Liver (tissue), 9 donors: ENCODE data around the gene SPATC1L. TPM values are rescaled to one million over a fixed set of nuclear protein-coding genes. Genes with fewer than 3 reads are reported as not detected.

ENCODE experiments used
- DNase-seq: peaks from one replicate; pipeline ENCODE4 v3.0.0-alpha.2; 2017; ENCODE audit warnings: low spot score
- H3K27ac ChIP-seq, 2 donors: one replicate each; pipeline ENCODE4 v1.7.0; 2013; ENCODE audit warnings: inconsistent platforms in 2 of 2, low read length in 2 of 2, control low read depth in 1 of 2, low read depth in 1 of 2, mild to moderate bottlenecking in 1 of 2
- H3K27me3 ChIP-seq, 4 donors: one replicate each; pipeline versions ENCODE4 v1.6.1 to v1.7.0; 2013; ENCODE audit warnings: low read length in 3 of 4, inconsistent platforms in 1 of 4, mild to moderate bottlenecking in 1 of 4, moderate library complexity in 1 of 4; ENCODE audit not compliant: control insufficient read depth in 4 of 4, insufficient read depth in 4 of 4
- H3K36me3 ChIP-seq, 4 donors: one replicate each; pipeline versions ENCODE4 v1.6.1 to v1.7.0; 2013; ENCODE audit warnings: low read length in 3 of 4, mild to moderate bottlenecking in 3 of 4, low read depth in 1 of 4, moderate library complexity in 1 of 4; ENCODE audit not compliant: control insufficient read depth in 4 of 4, insufficient read depth in 3 of 4
- H3K4me1 ChIP-seq, 4 donors: one replicate each; pipeline versions ENCODE4 v1.6.1 to v1.7.0; 2013; ENCODE audit warnings: low read length in 3 of 4, mild to moderate bottlenecking in 3 of 4, moderate library complexity in 1 of 4; ENCODE audit not compliant: control insufficient read depth in 4 of 4, insufficient read depth in 4 of 4
- H3K4me3 ChIP-seq, 3 donors: one replicate each; pipeline versions ENCODE4 v1.6.1 to v1.7.0; 2013; ENCODE audit warnings: low read length in 3 of 3, control low read depth in 1 of 3, low read depth in 1 of 3, mild to moderate bottlenecking in 1 of 3
- H3K9ac ChIP-seq, 2 donors: one replicate each; pipeline ENCODE4 v1.7.0; 2013; ENCODE audit warnings: low read length in 2 of 2, mild to moderate bottlenecking in 2 of 2, moderate library complexity in 2 of 2, control low read depth in 1 of 2, low read depth in 1 of 2
- H3K9me3 ChIP-seq, 4 donors: one replicate each; pipeline versions ENCODE4 v1.6.1 to v1.7.0; 2013; ENCODE audit warnings: low read length in 3 of 4; ENCODE audit not compliant: control insufficient read depth in 4 of 4
- GABPA ChIP-seq, 2 donors: IDR thresholded peaks in 1 of 2; conservative IDR thresholded peaks in 1 of 2; 2 replicates each; pipeline ENCODE4 v1.6.1; 2016; ENCODE audit warnings: antibody characterized with exemption in 2 of 2, mild to moderate bottlenecking in 1 of 2, moderate library complexity in 1 of 2
- HNF4G ChIP-seq: IDR thresholded peaks from 2 replicates; pipeline ENCODE4 v1.6.1; 2016; ENCODE audit warnings: antibody characterized with exemption
- RXRA ChIP-seq, 2 donors: IDR thresholded peaks; 2 replicates each; pipeline ENCODE4 v1.6.1; 2017 to 2018; ENCODE audit warnings: antibody characterized with exemption in 2 of 2, mild to moderate bottlenecking in 1 of 2
- TAF1 ChIP-seq: conservative IDR thresholded peaks from 2 replicates; pipeline ENCODE4 v1.6.1; 2016; ENCODE audit warnings: antibody characterized with exemption, mild to moderate bottlenecking
- YY1 ChIP-seq: IDR thresholded peaks from 2 replicates; pipeline ENCODE4 v1.6.1; 2016; ENCODE audit warnings: antibody characterized with exemption, mild to moderate bottlenecking
- WGBS: extraction: QIAGEN DNeasy Blood & Tissue Kit; methylation state at CpG from one replicate; pipeline ENCODE4 v1.1.7; 2013; 5-methylcytosine and 5-hydroxymethylcytosine counted together
- polyA plus RNA-seq, 2 donors: library from polyadenylated mRNA; stranded (reverse) in 1 of 2; unstranded in 1 of 2; fragments of 200-250 nt in 1 of 2; fragments of >200 nt in 1 of 2; fragmentation: Nextera tagmentation in 1 of 2; extraction: Ambion mirVana in 1 of 2; gene quantifications; one replicate each; pipeline versions ENCODE4 v1.2.1 to v1.2.3, GENCODE V29; 2013 to 2015
- total RNA-seq, 2 donors: library from RNA; depleted of rRNA; stranded (reverse); fragments of >200 nt; gene quantifications; one replicate each; pipeline ENCODE4 v1.2.3, GENCODE V29; 2014
- TF ChIP-seq, protein P1 (sequence below): fragments of 150-350 bp; IDR thresholded peaks from 2 replicates; pipeline ENCODE4 v1.5.1; 2017; ENCODE audit warnings: improper control_type of control experiment, low read depth, low read length; ENCODE audit not compliant: missing input control
- TF ChIP-seq, protein P2 (sequence below): IDR thresholded peaks from 2 replicates; pipeline ENCODE4 v1.6.1; 2016; ENCODE audit warnings: antibody characterized with exemption
- donor health status: healthy.
- donor health status: healthy.
- donor health status: healthy.
- donor health status: healthy.
- donor health status: healthy.

SPATC1L gene
- total and polyA plus RNA-seq, 4 donors, result 0.33 to 3.5 (median 0.79) TPM

DNA sequence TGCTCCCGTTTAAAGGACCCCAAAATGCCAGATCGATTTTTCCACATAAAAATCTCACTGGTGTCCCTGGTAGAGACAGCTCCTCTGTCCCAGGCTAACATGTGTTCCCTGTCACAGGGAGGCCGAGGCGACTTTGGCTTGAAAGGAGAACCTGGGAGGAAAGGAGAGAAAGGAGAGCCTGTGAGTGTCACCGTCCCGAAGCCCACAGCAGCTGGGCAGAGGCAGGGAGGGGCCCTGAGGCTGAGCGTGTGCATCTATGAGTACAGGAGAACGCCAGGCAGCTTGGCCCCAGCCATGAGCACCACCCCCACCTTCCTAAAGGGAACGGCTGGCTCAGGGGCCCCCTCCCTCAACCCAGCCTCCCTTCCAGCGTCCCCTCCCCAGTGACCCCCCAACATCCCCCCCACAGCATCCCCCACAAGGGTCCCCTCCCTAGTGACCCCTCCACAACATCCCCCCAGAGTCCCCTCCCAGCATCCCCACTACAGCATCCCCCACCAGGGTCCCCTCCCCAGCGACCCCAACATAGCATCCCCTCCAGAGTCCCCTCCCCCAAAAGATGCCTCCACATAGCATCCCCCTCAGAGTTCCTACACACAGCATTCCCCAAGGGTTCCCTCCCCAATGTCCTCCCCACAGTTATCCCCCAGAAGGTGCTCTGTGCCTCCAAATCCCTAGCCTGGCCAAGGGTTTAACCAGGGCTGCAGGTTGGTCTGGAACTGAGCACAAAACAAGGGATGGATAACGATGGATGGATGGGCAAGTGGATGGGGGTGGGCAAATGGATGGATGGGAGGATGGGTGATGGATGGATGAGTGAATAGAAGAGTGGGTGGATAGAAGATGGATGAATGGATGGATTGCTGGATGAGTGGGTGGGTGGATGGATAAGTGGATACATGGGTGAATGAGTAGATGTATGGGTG lies 61.2 kb downstream of the SPATC1L start (continued):
- TF ChIP-seq, protein P1, sequence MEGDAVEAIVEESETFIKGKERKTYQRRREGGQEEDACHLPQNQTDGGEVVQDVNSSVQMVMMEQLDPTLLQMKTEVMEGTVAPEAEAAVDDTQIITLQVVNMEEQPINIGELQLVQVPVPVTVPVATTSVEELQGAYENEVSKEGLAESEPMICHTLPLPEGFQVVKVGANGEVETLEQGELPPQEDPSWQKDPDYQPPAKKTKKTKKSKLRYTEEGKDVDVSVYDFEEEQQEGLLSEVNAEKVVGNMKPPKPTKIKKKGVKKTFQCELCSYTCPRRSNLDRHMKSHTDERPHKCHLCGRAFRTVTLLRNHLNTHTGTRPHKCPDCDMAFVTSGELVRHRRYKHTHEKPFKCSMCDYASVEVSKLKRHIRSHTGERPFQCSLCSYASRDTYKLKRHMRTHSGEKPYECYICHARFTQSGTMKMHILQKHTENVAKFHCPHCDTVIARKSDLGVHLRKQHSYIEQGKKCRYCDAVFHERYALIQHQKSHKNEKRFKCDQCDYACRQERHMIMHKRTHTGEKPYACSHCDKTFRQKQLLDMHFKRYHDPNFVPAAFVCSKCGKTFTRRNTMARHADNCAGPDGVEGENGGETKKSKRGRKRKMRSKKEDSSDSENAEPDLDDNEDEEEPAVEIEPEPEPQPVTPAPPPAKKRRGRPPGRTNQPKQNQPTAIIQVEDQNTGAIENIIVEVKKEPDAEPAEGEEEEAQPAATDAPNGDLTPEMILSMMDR, result no peak
- TF ChIP-seq, protein P2, sequence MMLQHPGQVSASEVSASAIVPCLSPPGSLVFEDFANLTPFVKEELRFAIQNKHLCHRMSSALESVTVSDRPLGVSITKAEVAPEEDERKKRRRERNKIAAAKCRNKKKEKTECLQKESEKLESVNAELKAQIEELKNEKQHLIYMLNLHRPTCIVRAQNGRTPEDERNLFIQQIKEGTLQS, result no peak
- no peak for TF ChIP-seq RXRA (IDR thresholded peaks at IDR 0.05)

- no peak overlapping the region for H3K27ac ChIP-seq
These were observed 62.0 kb downstream of the SPATC1L start for GRCh38 chr21:46122237-46122671.

DNA sequence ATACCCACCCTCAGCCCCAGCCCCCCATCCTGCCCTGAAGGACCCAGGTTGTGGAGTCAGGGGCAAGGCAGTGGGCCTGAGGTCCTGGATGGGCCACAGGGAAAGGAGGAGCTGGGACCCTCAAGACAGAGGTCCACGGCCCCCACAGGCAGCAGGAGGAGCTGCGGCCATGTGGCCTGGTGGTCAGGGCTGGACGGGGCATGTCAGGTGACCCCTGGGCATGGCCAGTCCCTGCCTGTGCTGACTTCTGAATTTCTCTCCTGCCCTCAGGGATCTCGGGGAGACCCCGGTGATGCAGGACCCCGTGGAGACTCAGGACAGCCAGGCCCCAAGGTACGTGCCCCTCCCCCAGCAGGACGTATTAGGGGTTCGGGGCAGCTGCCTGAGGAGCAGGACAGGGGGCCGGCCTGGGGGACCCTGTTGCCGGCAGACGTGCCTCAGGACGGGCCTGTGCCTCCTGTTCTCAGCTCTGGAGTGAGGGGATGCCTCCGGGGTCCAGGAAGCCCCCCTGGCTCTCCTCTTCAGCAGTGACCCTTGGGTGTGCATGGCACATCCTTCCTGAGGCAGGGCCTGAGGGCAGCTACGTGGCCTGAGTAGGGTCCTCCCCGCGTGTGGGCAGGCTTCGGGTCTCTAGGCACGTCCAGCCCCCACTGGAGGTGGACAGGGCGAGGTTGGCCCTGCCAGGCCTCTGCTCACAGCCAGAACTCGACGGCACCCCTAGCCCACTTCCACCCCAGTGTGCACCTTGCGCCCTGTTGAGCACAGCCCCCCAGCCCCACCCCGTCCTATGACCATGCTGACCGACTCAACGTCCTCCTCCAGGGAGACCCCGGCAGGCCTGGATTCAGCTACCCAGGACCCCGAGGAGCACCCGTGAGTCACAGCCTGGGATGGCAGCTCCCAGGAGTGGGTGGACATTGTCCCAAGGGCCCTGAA lies 62.7 kb downstream of the SPATC1L start:
- no peak overlapping the region for H3K4me3 ChIP-seq
- H3K36me3 ChIP-seq, result no peaks in the 10 kb centered on the region
- H3K4me1 ChIP-seq, result peaks cover 0 to 5% (median 0%) of the 10 kb centered on the region in 4 donors
- 82% methylated on average over 29 of the region's 29 CpGs for WGBS
- H3K9ac ChIP-seq, result no peak overlapping the region
- TF ChIP-seq TAF1, result no peak
- no peak for TF ChIP-seq GABPA (IDR thresholded peaks at IDR 0.05 in 1 of 2, conservative IDR thresholded peaks at IDR 0.05 in 1 of 2)
- TF ChIP-seq HNF4G, result no peak
- DNase-seq, result no peak
- no peaks in the 10 kb centered on the region for H3K9me3 ChIP-seq
- no peaks in the 10 kb centered on the region for H3K27me3 ChIP-seq
- no peak overlapping the region for H3K27ac ChIP-seq

More at GRCh38 chr21:46122237-46122671, 62.0 kb downstream of the SPATC1L start:
- H3K9ac ChIP-seq, result no peak overlapping the region
- WGBS, result 87% methylated on average over 12 of the region's 12 CpGs
- no peaks in the 10 kb centered on the region for H3K27me3 ChIP-seq
- TF ChIP-seq, protein P1, result no peak
- TF ChIP-seq, protein P2, result no peak
- no peak for TF ChIP-seq YY1
- no peak for DNase-seq
- H3K9me3 ChIP-seq, result no peaks in the 10 kb centered on the region
- peaks cover 0 to 5% (median 0%) of the 10 kb centered on the region in 4 donors for H3K4me1 ChIP-seq
- no peak overlapping the region for H3K4me3 ChIP-seq
- H3K36me3 ChIP-seq, result no peaks in the 10 kb centered on the region
